ENCODE measurements around the gene EIPR1.

DNA sequence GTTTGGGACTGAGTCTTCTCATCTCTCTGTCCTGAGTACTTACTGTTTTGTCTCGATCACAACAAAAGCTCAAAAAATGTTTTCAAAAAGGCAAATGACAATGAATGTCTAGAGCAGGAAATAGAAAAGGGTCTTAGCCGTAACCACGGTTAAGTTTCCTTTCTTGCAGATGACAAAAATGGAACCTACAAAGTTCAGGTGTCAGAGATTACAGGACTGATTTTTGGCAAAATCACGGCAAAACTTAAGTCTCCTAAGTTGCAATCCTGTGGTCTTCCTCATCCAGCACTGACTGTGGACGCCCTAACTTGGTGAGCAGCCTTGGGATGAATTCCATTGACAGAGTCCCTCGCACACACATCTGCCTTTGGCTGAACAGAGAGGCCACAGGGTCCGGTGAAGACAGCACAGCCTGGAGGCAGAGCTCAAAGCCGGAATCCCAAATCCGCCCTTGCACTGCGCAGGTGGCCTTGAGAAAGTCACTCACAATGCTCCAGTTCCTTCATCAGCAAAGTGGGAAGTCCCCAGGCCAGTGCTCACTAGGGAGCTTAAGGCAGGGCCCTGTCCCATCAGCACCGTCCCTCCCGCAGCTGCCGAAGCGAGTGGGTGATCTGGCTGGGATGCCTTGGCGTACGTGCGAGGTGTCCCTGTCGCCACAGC lies 55.2 kb downstream of the EIPR1 start:
- TF ChIP-seq POLR2AphosphoS5 (IDR thresholded peaks at IDR 0.05; ENCODE audit: borderline replicate concordance, low read depth, low read length) (no peak), EZH2 (IDR thresholded peaks at IDR 0.05) (no peak)

Measured in SK-N-MC (cell line).